ENCODE measurements around the gene TOM1L1. TPM values are rescaled to one million over a fixed set of nuclear protein-coding genes. Genes with fewer than 3 reads are reported as not detected.

Gene TOM1L1
- total and polyA plus RNA-seq, 2 of the 8 experiments (the other 6 are each of a cell fraction or from before 2014, with no cell fraction given) = 47.0 to 60.8 TPM

GRCh38 chr17:55005520-55005919, 104.9 kb downstream of the TOM1L1 start:
- Histone ChIP-seq H2AFZ (ENCODE audit: low read length) (no peak overlapping the region), H3K79me1 (ENCODE audit: low read depth, low read length) (no peaks in the 10 kb centered on the region), H3K4me1 (replicated peaks in 1 of 4; ENCODE audit: control insufficient read depth in 3 of 4, insufficient read depth in 4 of 4, low read length in 3 of 4) (no peaks in the 10 kb centered on the region), H3K14ac (ENCODE audit: insufficient read length) (no peak overlapping the region), H3K36me3 (ENCODE audit: control insufficient read depth in 2 of 4, insufficient read depth in 4 of 4, low read length in 3 of 4) (peaks cover 0 to 4% (median 0%) of the 10 kb centered on the region in 4 experiments; a peak in 1 of 8 replicates), H2AK5ac (ENCODE audit: low read depth, low read length) (no peak overlapping the region), H3K56ac (replicated peaks; ENCODE audit: insufficient read length, low read depth, low read length) (no peak overlapping the region), H4K91ac (replicated peaks; ENCODE audit: insufficient read length, low read length) (no peak overlapping the region), H3K18ac (ENCODE audit: extremely low read depth, low read length) (no peak overlapping the region), H3K23ac (ENCODE audit: insufficient read length) (no peak overlapping the region), H2BK20ac (ENCODE audit: low read length) (no peak overlapping the region), H3K23me2 (ENCODE audit: low read depth, low read length) (no peaks in the 10 kb centered on the region), H2BK15ac (ENCODE audit: low read length) (no peak overlapping the region), H2BK12ac (ENCODE audit: low read depth, low read length) (no peak overlapping the region), H2BK120ac (replicated peaks; ENCODE audit: low read depth, low read length) (no peak overlapping the region), H3K9me3 (ENCODE audit: insufficient read depth in 2 of 2, low read depth in 1 of 2, low read length in 1 of 2) (no peaks in the 10 kb centered on the region), H3K27me3 (replicated peaks in 1 of 4; ENCODE audit: control insufficient read depth in 3 of 4, extremely low read depth in 1 of 4, insufficient read depth in 3 of 4, low read length in 3 of 4) (no peaks in the 10 kb centered on the region), H3K4me2 (ENCODE audit: insufficient read depth in 1 of 2, low read depth in 2 of 2, low read length in 2 of 2) (no peak overlapping the region), H4K5ac (ENCODE audit: insufficient read length, low read depth, low read length) (no peak overlapping the region), H3K4me3 (ENCODE audit: extremely low read depth in 1 of 4, insufficient read depth in 2 of 4, low read depth in 3 of 4, low read length in 4 of 4) (no peak overlapping the region), H4K20me1 (replicated peaks in 1 of 2; ENCODE audit: control insufficient read depth in 1 of 2, insufficient read depth in 2 of 2, low read length in 2 of 2) (no peaks in the 10 kb centered on the region), H3K4ac (replicated peaks; ENCODE audit: insufficient read length, low read depth, low read length) (no peak overlapping the region), H3K79me2 (ENCODE audit: control insufficient read depth in 1 of 2, insufficient read depth in 2 of 2, low read length in 2 of 2) (no peaks in the 10 kb centered on the region), H3K9ac (replicated peaks in 1 of 4; ENCODE audit: extremely low read depth in 1 of 4, low read depth in 3 of 4, low read length in 3 of 4) (no peak overlapping the region), H2BK5ac (ENCODE audit: low read depth, low read length) (no peak overlapping the region), H3K27ac (ENCODE audit: low read depth, low read length) (no peak overlapping the region), H4K8ac (ENCODE audit: extremely low read depth, insufficient read depth, low read length) (no peak overlapping the region)
- TF ChIP-seq RAD21 (IDR thresholded peaks at IDR 0.05 in 1 of 2, conservative IDR thresholded peaks at IDR 0.05 in 1 of 2; ENCODE audit: low read depth in 2 of 2, low read length in 2 of 2) = peak; percentile 27 to 48; a peak in 3 of 4 replicates
- TF ChIP-seq HDAC2 (IDR thresholded peaks at IDR 0.05; ENCODE audit: borderline replicate concordance in 1 of 2, low read depth in 2 of 2, low read length in 2 of 2) = no peak
- TF ChIP-seq CTCF (IDR thresholded peaks at IDR 0.05; ENCODE audit: control extremely low read depth in 1 of 3, insufficient read depth in 1 of 3, low read depth in 1 of 3, low read length in 3 of 3) = peak in 2 of 3 experiments; percentile 37 to 64; a peak in 2 of 4 replicates
- FAIRE-seq = peak; percentile 88
- POLR2A ChIA-PET (ENCODE audit: partially characterized antibody) = interaction anchor here (1.0 to 1.9 kb wide), 2 partner anchors 13 to 36 kb away, joined by 5 to 6 read pairs; no protein-coding TSS in a partner anchor
- DNase-seq (ENCODE audit: low read depth in 1 of 2, low spot score in 2 of 2) = no peak
- whole genome bisulfite sequencing, 2 experiments (ENCODE audit: extremely low coverage in 1 of 2, insufficient coverage in 1 of 2, insufficient read length in 1 of 2, insufficient replicate concordance in 2 of 2, low coverage in 1 of 2, low lambda C conversion rate in 2 of 2, missing lambda C conversion rate in 1 of 2) = 73% methylated on average over 1 of the region's 1 CpG; no CpG with 5 or more reads in 1 of the 2 experiments
- CTCF ChIA-PET (ENCODE audit: partially characterized antibody) = interaction anchor here (0.6 to 6.7 kb wide), 39 partner anchors 8 to 1340 kb away, joined by 3 to 107 read pairs (median 3); no protein-coding TSS in a partner anchor
